ENCODE measurements around the gene LGALS9B.
"Not testable (repeated sequence)": the region's sequence is repeated elsewhere in the genome, so short reads cannot be mapped to it uniquely, and the experiment has no call there.

DNA sequence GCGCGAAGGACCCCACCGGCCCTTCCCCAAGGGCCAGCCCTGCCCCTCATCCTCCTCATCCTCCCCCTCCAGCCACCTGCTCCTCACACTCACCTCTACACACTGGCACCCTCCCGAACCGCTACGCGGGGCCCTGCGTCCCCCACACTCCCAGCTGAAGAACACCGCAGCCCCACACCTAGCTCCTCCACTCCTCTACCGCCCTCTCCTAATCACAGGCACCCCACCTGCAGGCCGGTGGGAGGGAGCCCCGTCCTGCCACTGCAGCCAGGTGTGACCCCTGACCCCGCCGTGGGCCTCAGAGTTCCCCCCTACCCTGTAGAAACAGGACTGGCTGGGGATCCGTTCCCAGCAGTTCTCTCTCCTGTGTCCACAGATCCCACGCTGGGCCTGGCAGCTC lies 38.0 kb upstream of the LGALS9B start:
- TF ChIP-seq RARB (CRISPR knock-in tag; IDR thresholded peaks at IDR 0.05); KDM1A (IDR thresholded peaks at IDR 0.05; ENCODE audit: low read depth); POLR2A (IDR thresholded peaks at IDR 0.05; ENCODE audit: low read length); CEBPB (IDR thresholded peaks at IDR 0.05); JUN (IDR thresholded peaks at IDR 0.05); BHLHE40 (IDR thresholded peaks at IDR 0.05; ENCODE audit: low read depth, low read length); PHF8 (IDR thresholded peaks at IDR 0.05; ENCODE audit: borderline replicate concordance, low read depth); RFX5 (IDR thresholded peaks at IDR 0.05): not testable (repeated sequence)
- TF ChIP-seq, protein P1, sequence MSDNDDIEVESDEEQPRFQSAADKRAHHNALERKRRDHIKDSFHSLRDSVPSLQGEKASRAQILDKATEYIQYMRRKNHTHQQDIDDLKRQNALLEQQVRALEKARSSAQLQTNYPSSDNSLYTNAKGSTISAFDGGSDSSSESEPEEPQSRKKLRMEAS (IDR thresholded peaks at IDR 0.05): not testable (repeated sequence)
- TF ChIP-seq, protein P2, sequence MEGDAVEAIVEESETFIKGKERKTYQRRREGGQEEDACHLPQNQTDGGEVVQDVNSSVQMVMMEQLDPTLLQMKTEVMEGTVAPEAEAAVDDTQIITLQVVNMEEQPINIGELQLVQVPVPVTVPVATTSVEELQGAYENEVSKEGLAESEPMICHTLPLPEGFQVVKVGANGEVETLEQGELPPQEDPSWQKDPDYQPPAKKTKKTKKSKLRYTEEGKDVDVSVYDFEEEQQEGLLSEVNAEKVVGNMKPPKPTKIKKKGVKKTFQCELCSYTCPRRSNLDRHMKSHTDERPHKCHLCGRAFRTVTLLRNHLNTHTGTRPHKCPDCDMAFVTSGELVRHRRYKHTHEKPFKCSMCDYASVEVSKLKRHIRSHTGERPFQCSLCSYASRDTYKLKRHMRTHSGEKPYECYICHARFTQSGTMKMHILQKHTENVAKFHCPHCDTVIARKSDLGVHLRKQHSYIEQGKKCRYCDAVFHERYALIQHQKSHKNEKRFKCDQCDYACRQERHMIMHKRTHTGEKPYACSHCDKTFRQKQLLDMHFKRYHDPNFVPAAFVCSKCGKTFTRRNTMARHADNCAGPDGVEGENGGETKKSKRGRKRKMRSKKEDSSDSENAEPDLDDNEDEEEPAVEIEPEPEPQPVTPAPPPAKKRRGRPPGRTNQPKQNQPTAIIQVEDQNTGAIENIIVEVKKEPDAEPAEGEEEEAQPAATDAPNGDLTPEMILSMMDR (IDR thresholded peaks at IDR 0.05): not testable (repeated sequence)
- TF ChIP-seq, protein P3, sequence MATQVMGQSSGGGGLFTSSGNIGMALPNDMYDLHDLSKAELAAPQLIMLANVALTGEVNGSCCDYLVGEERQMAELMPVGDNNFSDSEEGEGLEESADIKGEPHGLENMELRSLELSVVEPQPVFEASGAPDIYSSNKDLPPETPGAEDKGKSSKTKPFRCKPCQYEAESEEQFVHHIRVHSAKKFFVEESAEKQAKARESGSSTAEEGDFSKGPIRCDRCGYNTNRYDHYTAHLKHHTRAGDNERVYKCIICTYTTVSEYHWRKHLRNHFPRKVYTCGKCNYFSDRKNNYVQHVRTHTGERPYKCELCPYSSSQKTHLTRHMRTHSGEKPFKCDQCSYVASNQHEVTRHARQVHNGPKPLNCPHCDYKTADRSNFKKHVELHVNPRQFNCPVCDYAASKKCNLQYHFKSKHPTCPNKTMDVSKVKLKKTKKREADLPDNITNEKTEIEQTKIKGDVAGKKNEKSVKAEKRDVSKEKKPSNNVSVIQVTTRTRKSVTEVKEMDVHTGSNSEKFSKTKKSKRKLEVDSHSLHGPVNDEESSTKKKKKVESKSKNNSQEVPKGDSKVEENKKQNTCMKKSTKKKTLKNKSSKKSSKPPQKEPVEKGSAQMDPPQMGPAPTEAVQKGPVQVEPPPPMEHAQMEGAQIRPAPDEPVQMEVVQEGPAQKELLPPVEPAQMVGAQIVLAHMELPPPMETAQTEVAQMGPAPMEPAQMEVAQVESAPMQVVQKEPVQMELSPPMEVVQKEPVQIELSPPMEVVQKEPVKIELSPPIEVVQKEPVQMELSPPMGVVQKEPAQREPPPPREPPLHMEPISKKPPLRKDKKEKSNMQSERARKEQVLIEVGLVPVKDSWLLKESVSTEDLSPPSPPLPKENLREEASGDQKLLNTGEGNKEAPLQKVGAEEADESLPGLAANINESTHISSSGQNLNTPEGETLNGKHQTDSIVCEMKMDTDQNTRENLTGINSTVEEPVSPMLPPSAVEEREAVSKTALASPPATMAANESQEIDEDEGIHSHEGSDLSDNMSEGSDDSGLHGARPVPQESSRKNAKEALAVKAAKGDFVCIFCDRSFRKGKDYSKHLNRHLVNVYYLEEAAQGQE (IDR thresholded peaks at IDR 0.05): not testable (repeated sequence)
- TF ChIP-seq, protein P4, sequence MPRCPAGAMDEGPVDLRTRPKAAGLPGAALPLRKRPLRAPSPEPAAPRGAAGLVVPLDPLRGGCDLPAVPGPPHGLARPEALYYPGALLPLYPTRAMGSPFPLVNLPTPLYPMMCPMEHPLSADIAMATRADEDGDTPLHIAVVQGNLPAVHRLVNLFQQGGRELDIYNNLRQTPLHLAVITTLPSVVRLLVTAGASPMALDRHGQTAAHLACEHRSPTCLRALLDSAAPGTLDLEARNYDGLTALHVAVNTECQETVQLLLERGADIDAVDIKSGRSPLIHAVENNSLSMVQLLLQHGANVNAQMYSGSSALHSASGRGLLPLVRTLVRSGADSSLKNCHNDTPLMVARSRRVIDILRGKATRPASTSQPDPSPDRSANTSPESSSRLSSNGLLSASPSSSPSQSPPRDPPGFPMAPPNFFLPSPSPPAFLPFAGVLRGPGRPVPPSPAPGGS (IDR thresholded peaks at IDR 0.05): not testable (repeated sequence)
